BLaER1 (cell line): ENCODE measurements around the gene PELO.
"Not testable (repeated sequence)": the region's sequence is repeated elsewhere in the genome, so short reads cannot be mapped to it uniquely, and the experiment has no call there.

ENCODE experiments used
- H3K27ac ChIP-seq: shearing (Covaris generic); formaldehyde crosslinking; 2 replicates; pipeline ENCODE4 v1.8.1; 2022
- H3K27me3 ChIP-seq: shearing (Covaris generic); formaldehyde crosslinking; 2 replicates; pipeline ENCODE4 v1.8.1; 2022
- H3K36me3 ChIP-seq: shearing (Covaris generic); formaldehyde crosslinking; 2 replicates; pipeline ENCODE4 v1.8.1; 2022
- H3K4me1 ChIP-seq: shearing (Covaris generic); formaldehyde crosslinking; 2 replicates; pipeline ENCODE4 v1.8.1; 2022
- H3K4me2 ChIP-seq: shearing (Covaris generic); formaldehyde crosslinking; 2 replicates; pipeline ENCODE4 v1.8.1; 2022
- H3K4me3 ChIP-seq: shearing (Covaris generic); formaldehyde crosslinking; 2 replicates; pipeline ENCODE4 v1.8.1; 2022
- H3K9ac ChIP-seq: shearing (Covaris generic); formaldehyde crosslinking; 2 replicates; pipeline ENCODE4 v1.8.1; 2022
- H3K9me3 ChIP-seq: shearing (Covaris generic); formaldehyde crosslinking; 2 replicates; pipeline ENCODE4 v1.8.1; 2022
- H4K20me1 ChIP-seq: shearing (Covaris generic); formaldehyde crosslinking; 2 replicates; pipeline ENCODE4 v1.8.1; 2022
- Cebpa-rat ChIP-seq: shearing (Covaris generic); IDR thresholded peaks from 2 replicates; pipeline ENCODE4 v1.8.1; 2022

PELO gene

DNA sequence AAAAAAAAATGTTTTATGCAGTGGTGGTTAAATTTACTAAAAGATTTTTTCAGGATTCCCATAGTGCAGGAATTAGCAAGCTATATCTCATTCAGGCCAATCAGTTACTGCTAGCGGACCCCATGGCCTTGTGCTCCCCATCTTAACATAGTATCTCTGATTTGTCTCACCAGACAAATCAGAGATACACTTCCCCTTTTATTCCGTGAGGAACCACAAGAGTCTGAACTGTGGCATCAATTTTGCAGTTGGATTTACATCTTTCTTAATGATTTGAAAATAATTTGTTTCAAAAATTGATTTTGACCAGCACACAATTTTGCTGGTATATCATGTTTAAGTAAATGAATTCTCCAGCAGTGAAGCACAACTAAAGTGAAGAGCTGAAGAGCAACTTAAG, 17.9 kb downstream of the PELO start:
- H3K9me3 ChIP-seq, result no peaks in the 10 kb centered on the region
- peaks cover 34% of the 10 kb centered on the region for H3K4me1 ChIP-seq
- no peak overlapping the region for H3K9ac ChIP-seq
- no peak overlapping the region for H3K4me2 ChIP-seq
- H3K4me3 ChIP-seq, result no peak overlapping the region
- peaks cover 43% of the 10 kb centered on the region for H4K20me1 ChIP-seq
- no peaks in the 10 kb centered on the region for H3K27me3 ChIP-seq
- H3K36me3 ChIP-seq, result peaks cover 9% of the 10 kb centered on the region; the same call in 1 of the 2 replicates
- no peak for TF ChIP-seq Cebpa-rat
- H3K27ac ChIP-seq, result no peak overlapping the region

DNA sequence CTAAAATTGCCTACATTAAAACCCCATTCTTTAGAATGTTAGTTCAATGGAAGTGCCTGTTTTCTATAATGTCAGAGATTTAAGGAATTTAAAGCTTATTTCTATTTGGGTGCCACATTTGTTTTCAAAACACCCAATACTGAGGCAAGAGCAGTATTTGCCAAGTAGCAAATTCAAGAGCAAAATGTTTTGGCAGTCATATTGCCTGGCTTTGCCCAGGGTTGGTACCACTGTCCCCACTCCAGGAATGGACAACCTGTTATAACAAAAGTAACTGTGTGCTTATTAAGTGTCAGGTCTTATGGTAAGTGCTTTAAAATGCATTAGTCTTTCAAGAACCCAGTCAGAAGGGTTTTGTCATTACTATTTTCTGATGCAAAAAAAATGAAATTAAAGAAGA, 19.3 kb downstream of the PELO start:
- no peaks in the 10 kb centered on the region for H3K9me3 ChIP-seq
- H3K9ac ChIP-seq, result no peak overlapping the region
- peaks cover 20% of the 10 kb centered on the region for H3K4me1 ChIP-seq
- peaks cover 9% of the 10 kb centered on the region; the same call in 1 of the 2 replicates for H3K36me3 ChIP-seq
- no peak overlapping the region for H3K27ac ChIP-seq
- no peak for TF ChIP-seq Cebpa-rat
- H3K4me2 ChIP-seq, result no peak overlapping the region
- H4K20me1 ChIP-seq, result peaks cover 29% of the 10 kb centered on the region
- no peak overlapping the region for H3K4me3 ChIP-seq
- H3K27me3 ChIP-seq, result no peaks in the 10 kb centered on the region

- Histone ChIP-seq H3K9me3 (no peaks in the 10 kb centered on the region), H3K27ac (no peak overlapping the region), H3K4me3 (no peak overlapping the region), H3K27me3 (no peaks in the 10 kb centered on the region), H3K36me3 (peaks cover 9% of the 10 kb centered on the region; the same call in 1 of the 2 replicates), H3K4me1 (peaks cover 14% of the 10 kb centered on the region), H4K20me1 (peaks cover 22% of the 10 kb centered on the region), H3K9ac (no peak overlapping the region), H3K4me2 (no peak overlapping the region)
- TF ChIP-seq Cebpa-rat, result no peak
Measured at GRCh38 chr5:52807723-52808122, 20.0 kb downstream of the PELO start.

- H3K27me3 ChIP-seq, result no peaks in the 10 kb centered on the region
- no peak overlapping the region for H3K27ac ChIP-seq
- no peak overlapping the region for H3K4me3 ChIP-seq
- no peak overlapping the region for H3K4me2 ChIP-seq
- H3K36me3 ChIP-seq, result peaks cover 7% of the 10 kb centered on the region; the same call in 1 of the 2 replicates
- H3K9ac ChIP-seq, result no peak overlapping the region
- no peaks in the 10 kb centered on the region for H3K9me3 ChIP-seq
- no peak for TF ChIP-seq Cebpa-rat
- H4K20me1 ChIP-seq, result peaks cover 16% of the 10 kb centered on the region
- H3K4me1 ChIP-seq, result peaks cover 7% of the 10 kb centered on the region; the same call in 1 of the 2 replicates
Measured at GRCh38 chr5:52808316-52808901, 20.7 kb downstream of the PELO start.

GRCh38 chr5:52809884-52810283, 22.2 kb downstream of the PELO start:
- Histone ChIP-seq H3K4me2 (no peak overlapping the region), H3K4me1 (no peaks in the 10 kb centered on the region), H3K36me3 (peaks cover 4% of the 10 kb centered on the region; the same call in 1 of the 2 replicates), H3K9me3 (no peaks in the 10 kb centered on the region), H3K4me3 (no peak overlapping the region), H3K27me3 (no peaks in the 10 kb centered on the region), H3K27ac (no peak overlapping the region), H3K9ac (no peak overlapping the region), H4K20me1 (peaks cover 4% of the 10 kb centered on the region; the same call in 1 of the 2 replicates)
- no peak for TF ChIP-seq Cebpa-rat

DNA sequence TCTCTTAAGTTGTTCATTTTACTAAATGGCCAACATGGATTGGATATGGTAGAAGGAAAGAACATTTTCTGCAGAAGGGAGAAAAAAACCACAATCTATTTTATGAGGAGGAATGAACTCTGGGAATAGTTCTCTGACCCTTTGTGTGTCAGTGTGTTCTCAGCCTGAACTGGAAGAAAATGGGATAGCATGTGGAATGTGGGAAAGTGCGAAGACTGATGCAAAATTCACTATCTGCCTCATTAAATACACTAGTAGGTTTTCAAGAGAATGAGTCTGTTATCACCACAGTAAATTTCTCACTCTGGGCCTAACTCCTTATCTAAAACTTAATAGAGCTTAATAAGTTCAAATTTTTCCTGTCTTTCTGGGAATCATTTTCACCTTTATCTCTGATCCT, 22.7 kb downstream of the PELO start:
- Histone ChIP-seq H3K4me2 (no peak overlapping the region), H3K27me3 (no peaks in the 10 kb centered on the region), H3K9ac (no peak overlapping the region), H3K4me1 (no peaks in the 10 kb centered on the region), H4K20me1 (no peaks in the 10 kb centered on the region; the same call in 1 of the 2 replicates), H3K4me3 (no peak overlapping the region), H3K27ac (no peak overlapping the region), H3K36me3 (no peaks in the 10 kb centered on the region), H3K9me3 (no peaks in the 10 kb centered on the region)
- no peak for TF ChIP-seq Cebpa-rat

DNA sequence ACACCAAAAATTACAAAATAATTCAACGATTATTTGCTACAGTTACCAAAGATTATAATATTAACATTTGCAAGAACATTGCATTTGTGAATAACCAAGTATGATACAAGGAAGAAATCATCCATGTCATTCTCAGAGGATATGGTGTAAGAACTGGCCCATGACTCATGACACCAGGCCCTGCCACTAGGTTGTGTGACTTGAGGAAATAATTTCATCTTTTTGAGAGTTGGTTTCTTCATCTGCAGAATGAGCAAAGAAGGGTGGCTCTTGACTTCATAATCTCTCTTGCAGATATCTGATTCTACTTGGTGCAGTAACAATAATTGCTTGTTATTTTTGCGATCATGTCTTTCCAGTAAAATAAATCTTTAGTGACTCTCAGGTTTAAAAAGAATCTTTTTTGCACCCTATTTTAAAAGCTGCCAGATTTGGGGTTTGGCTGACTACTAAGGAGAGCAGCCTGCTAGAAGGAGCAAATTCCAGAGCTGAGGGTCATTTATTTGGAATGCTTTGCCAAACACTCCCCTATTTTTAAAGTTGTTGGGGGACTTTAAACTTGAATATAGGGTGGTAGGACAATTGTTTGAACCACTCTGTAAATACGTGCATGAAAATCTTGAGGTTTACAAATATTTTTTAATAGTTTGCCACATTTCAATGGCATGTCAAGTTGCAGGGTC, 23.5 kb downstream of the PELO start:
- H3K9me3 ChIP-seq, result no peaks in the 10 kb centered on the region
- H4K20me1 ChIP-seq, result no peaks in the 10 kb centered on the region
- no peak overlapping the region for H3K4me2 ChIP-seq
- H3K27ac ChIP-seq, result no peak overlapping the region
- no peak overlapping the region for H3K4me3 ChIP-seq
- H3K27me3 ChIP-seq, result no peaks in the 10 kb centered on the region
- no peak for TF ChIP-seq Cebpa-rat
- H3K4me1 ChIP-seq, result no peaks in the 10 kb centered on the region
- H3K36me3 ChIP-seq, result no peaks in the 10 kb centered on the region
- H3K9ac ChIP-seq, result no peak overlapping the region

DNA sequence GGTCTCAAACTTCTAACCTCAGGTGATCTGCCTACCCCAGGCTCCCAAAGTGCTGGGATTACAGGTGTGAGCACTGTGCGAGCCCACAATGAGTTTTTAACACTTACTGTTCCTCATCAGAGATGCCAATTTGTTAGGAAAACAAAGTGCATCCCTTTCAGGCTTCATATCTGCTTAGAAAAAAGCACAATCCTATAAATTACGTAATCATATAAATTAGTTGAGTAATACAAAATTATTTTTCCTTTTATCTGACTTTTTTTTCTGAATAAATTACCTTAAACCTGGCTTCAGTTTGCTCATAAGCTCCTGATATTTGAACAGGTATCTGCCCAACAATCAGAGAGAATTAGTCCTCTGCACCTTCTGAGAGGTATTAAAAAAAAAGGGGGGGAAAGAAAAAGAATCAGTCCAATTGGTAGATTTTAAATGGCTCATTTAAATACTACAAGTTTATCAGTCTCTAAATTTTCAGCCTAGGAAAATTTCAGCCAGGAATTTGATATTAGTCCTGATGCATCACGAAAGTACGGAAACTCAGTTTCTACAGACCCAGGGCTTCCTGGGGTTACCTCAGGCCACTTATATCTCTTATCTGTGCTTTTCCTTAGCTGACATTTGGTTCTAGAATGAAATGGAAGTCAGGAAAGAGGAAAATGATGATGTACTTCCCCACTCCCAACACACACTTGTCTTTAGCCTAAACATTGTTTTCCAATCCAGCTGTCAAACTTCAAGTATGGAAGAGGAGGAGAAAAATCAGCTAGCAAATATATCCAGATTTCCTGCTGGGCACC, 26.8 kb downstream of the PELO start:
- Histone ChIP-seq H3K27ac (no peak overlapping the region), H3K9ac (no peak overlapping the region), H3K9me3 (no peaks in the 10 kb centered on the region), H3K36me3 (no peaks in the 10 kb centered on the region), H3K4me3 (no peak overlapping the region), H4K20me1 (no peaks in the 10 kb centered on the region), H3K4me2 (no peak overlapping the region), H3K4me1 (no peaks in the 10 kb centered on the region), H3K27me3 (no peaks in the 10 kb centered on the region)
- no peak for TF ChIP-seq Cebpa-rat

DNA sequence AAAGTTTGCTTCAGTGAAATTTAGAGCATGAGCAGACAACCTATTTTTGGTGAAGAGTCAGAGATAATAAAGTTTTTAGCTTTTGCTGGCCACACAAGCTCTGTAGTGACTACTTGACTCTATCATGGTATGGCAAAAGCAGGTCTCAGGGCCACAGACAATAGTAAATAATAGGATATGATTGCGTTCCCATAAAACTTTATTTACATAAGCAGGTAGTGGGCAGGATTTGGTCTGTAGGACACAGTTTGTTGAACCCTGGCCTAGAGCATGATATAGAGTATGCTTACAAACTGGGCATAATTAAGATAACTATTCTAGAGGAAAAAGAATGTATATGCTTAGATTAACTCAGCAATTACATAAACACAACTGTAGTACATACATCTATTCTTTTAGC, 30.1 kb downstream of the PELO start:
- no peak overlapping the region for H3K4me3 ChIP-seq
- H3K36me3 ChIP-seq, result no peaks in the 10 kb centered on the region
- H3K27me3 ChIP-seq, result no peaks in the 10 kb centered on the region
- H3K27ac ChIP-seq, result no peak overlapping the region
- no peak overlapping the region for H3K4me2 ChIP-seq
- no peaks in the 10 kb centered on the region for H3K4me1 ChIP-seq
- no peak for TF ChIP-seq Cebpa-rat
- H4K20me1 ChIP-seq, result no peaks in the 10 kb centered on the region
- H3K9me3 ChIP-seq, result no peaks in the 10 kb centered on the region
- H3K9ac ChIP-seq, result no peak overlapping the region

GRCh38 chr5:52818360-52818759, 30.6 kb downstream of the PELO start:
- no peaks in the 10 kb centered on the region for H4K20me1 ChIP-seq
- no peak overlapping the region for H3K4me2 ChIP-seq
- H3K9ac ChIP-seq, result no peak overlapping the region
- no peak overlapping the region for H3K27ac ChIP-seq
- H3K27me3 ChIP-seq, result no peaks in the 10 kb centered on the region
- TF ChIP-seq Cebpa-rat, result no peak
- H3K4me1 ChIP-seq, result no peaks in the 10 kb centered on the region
- no peak overlapping the region for H3K4me3 ChIP-seq
- H3K36me3 ChIP-seq, result no peaks in the 10 kb centered on the region
- no peaks in the 10 kb centered on the region for H3K9me3 ChIP-seq

- not testable (repeated sequence) for H3K4me3 ChIP-seq, H4K20me1 ChIP-seq, H3K4me2 ChIP-seq, H3K27me3 ChIP-seq, H3K36me3 ChIP-seq, H3K9me3 ChIP-seq, H3K9ac ChIP-seq, H3K27ac ChIP-seq, H3K4me1 ChIP-seq
Measured at GRCh38 chr5:52818807-52819206, 31.1 kb downstream of the PELO start.
